Adrenal gland (tissue), 12 donors: ENCODE measurements around the gene RRAGB. TPM values are rescaled to one million over a fixed set of nuclear protein-coding genes. Genes with fewer than 3 reads are reported as not detected.

ENCODE experiments used
- DNase-seq, 7 donors: peaks; one replicate each; pipeline ENCODE4 v3.0.0-alpha.2; 2019 to 2020
- H3K27ac ChIP-seq, 5 donors: fragments of 200-600 bp; sonication (generic) in 4 of 5; 1 replicate in 3 of 5; 2 replicates in 2 of 5; pipeline versions ENCODE4 v1.5.1 to v1.8.0; 2016 to 2020; ENCODE audit warnings: mild to moderate bottlenecking in 1 of 5
- H3K27me3 ChIP-seq: fragments of 200-600 bp; 2 replicates; pipeline ENCODE4 v1.8.0; 2021
- H3K36me3 ChIP-seq, 2 donors: fragments of 200-600 bp; replicated peaks in 1 of 2; 1 replicate in 1 of 2; 2 replicates in 1 of 2; pipeline versions ENCODE4 v1.5.1 to v1.8.0; 2018 to 2022
- H3K4me1 ChIP-seq, 2 donors: fragments of 200-600 bp; replicated peaks in 1 of 2; 1 replicate in 1 of 2; 2 replicates in 1 of 2; pipeline versions ENCODE4 v1.5.1 to v1.8.0; 2018 to 2021
- H3K4me3 ChIP-seq, 4 donors: fragments of 200-600 bp; sonication (generic) in 3 of 4; one replicate each; pipeline ENCODE4 v1.5.1; 2016 to 2018
- H3K9me3 ChIP-seq, 3 donors: fragments of 200-600 bp; sonication (generic) in 1 of 3; replicated peaks in 1 of 3; 1 replicate in 2 of 3; 2 replicates in 1 of 3; pipeline versions ENCODE4 v1.5.1 to v1.8.0; 2016 to 2021
- POLR2A ChIP-seq, 2 donors: fragments of 450-650 bp; IDR thresholded peaks; one replicate each; pipeline ENCODE4 v1.6.1; 2017; ENCODE audit warnings: antibody characterized with exemption in 2 of 2, mild to moderate bottlenecking in 2 of 2, moderate library complexity in 1 of 2
- WGBS, 4 donors: extraction: QIAGEN DNeasy Blood & Tissue Kit in 2 of 4; methylation state at CpG; one replicate each; pipeline versions ENCODE4 v1.1.5 to v1.1.7; 2013 to 2017; 5-methylcytosine and 5-hydroxymethylcytosine counted together
- intact Hi-C, 2 donors: fragments of 100-400 bp; cut with DNase I; formaldehyde crosslinking; loops; one replicate each; pipeline versions ENCODE4 v1.14.1 to v1.15.0; 2022 to 2023
- polyA plus RNA-seq, 3 donors: library from polyadenylated mRNA; stranded (reverse); fragments of 200-250 nt in 2 of 3; fragments of 350-450 nt in 1 of 3; fragmentation: Illumina TruSeq in 1 of 3; extraction: RNeasy Lipid Tissue Mini Kit (QIAGEN cat#74804) in 1 of 3; gene quantifications; one replicate each; pipeline ENCODE4 v1.2.3, GENCODE V29; 2013 to 2014
- total RNA-seq, 9 donors: library from RNA; depleted of rRNA in 4 of 9; stranded (reverse); fragments of >200 nt in 4 of 9; fragments of 120-200 nt in 1 of 9; fragmentation: NEBNext Ultra II Directional in 1 of 9; extraction: Animal tissue kit (Norgen Biotek cat#: 25700) in 1 of 9; gene quantifications; one replicate each; pipeline versions ENCODE4 v1.1.0 to v1.2.4, GENCODE V29; 2013 to 2023
- TF ChIP-seq, protein P1 (sequence below), 6 experiments: fragments of 450-650 bp in 4 of 6; fragments of 200-600 bp in 2 of 6; sonication (generic) in 1 of 6; IDR thresholded peaks; 1 replicate in 5 of 6; 2 replicates in 1 of 6; pipeline versions ENCODE4 v1.5.1 to v1.8.0; 2016 to 2021; ENCODE audit warnings: antibody characterized with exemption in 6 of 6, mild to moderate bottlenecking in 2 of 6, moderate library complexity in 1 of 6
- donor health status: healthy with polysubstance abuse.
- donor health status: Bipolar disorder and iron deficiency.
- donor health status: DM: yes; HTN: yes; CAD: no.
- donor health status: DM: no; HTN: no; CAD: no.
- donor health status: DM: no; HTN: no; CAD: no.
- donor health status: DM: yes; HTN: yes; CAD: no.

Gene RRAGB
- total and polyA plus RNA-seq, 12 donors, result 12.6 to 215 (median 23.0) TPM

DNA sequence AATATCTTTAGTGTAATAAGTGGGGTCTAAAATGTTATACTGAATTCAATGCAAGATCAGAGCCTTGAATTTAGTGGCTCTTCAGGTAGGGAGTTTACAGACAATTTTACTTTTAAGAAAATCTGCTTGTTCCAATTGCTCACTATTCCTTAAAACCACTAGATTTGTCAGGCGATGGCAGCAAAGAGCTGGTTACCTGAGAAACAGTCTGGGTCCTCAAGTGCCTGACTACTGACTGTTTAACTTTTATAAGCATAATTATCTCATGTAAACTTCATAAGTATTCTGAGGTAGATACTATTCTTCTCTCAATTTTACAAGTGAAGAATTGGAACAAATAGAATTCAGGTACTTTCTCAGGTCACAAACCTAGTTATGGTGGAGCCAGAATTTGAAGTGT is 84.3 kb downstream of the RRAGB start:
- no peaks in the 10 kb centered on the region for H3K27me3 ChIP-seq
- no peak for TF ChIP-seq POLR2A (IDR thresholded peaks at IDR 0.05)
- TF ChIP-seq, protein P1, sequence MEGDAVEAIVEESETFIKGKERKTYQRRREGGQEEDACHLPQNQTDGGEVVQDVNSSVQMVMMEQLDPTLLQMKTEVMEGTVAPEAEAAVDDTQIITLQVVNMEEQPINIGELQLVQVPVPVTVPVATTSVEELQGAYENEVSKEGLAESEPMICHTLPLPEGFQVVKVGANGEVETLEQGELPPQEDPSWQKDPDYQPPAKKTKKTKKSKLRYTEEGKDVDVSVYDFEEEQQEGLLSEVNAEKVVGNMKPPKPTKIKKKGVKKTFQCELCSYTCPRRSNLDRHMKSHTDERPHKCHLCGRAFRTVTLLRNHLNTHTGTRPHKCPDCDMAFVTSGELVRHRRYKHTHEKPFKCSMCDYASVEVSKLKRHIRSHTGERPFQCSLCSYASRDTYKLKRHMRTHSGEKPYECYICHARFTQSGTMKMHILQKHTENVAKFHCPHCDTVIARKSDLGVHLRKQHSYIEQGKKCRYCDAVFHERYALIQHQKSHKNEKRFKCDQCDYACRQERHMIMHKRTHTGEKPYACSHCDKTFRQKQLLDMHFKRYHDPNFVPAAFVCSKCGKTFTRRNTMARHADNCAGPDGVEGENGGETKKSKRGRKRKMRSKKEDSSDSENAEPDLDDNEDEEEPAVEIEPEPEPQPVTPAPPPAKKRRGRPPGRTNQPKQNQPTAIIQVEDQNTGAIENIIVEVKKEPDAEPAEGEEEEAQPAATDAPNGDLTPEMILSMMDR (IDR thresholded peaks at IDR 0.05), result no peak

More for the DNA sequence above, 84.3 kb downstream of the RRAGB start:
- intact Hi-C loops, result no loop called here
- DNase-seq, result no peak
- H3K9me3 ChIP-seq, result no peaks in the 10 kb centered on the region
- no peaks in the 10 kb centered on the region for H3K36me3 ChIP-seq
- no peak overlapping the region for H3K4me3 ChIP-seq
- H3K27ac ChIP-seq, result no peak overlapping the region
- no peaks in the 10 kb centered on the region for H3K4me1 ChIP-seq
- 32 to 63% (median 45%) methylated on average over 1 of the region's 1 CpG for WGBS, 4 donors

Other genes starting within 250 kb of the RRAGB start
- gene USP51, start 227.9 kb upstream of the RRAGB start, total RNA-seq, result 10 to 100 TPM in 3 of 9 donors, 1 to 10 TPM in 6; 2.5 to 20.5 (median 6.2) TPM
- 1 to 10 TPM; 1.8 to 6.1 (median 2.0) TPM for gene USP51, start 227.9 kb upstream of the RRAGB start, polyA plus RNA-seq
- gene FOXR2, start 94.3 kb upstream of the RRAGB start, total RNA-seq, result not detected
- not detected for gene FOXR2, start 94.3 kb upstream of the RRAGB start, polyA plus RNA-seq